ENCODE data around the gene ARMS2. TPM values are rescaled to one million over a fixed set of nuclear protein-coding genes. Genes with fewer than 3 reads are reported as not detected.

ARMS2 gene
- total RNA-seq, 2 donors from 2014 or later: not detected

GRCh38 chr10:122459561-122460273 is 5.3 kb downstream of the ARMS2 start:
- H3K27ac ChIP-seq: no peak overlapping the region
- H3K4me3 ChIP-seq: no peak overlapping the region
- H3K9me3 ChIP-seq: no peaks in the 10 kb centered on the region
- peaks cover 20% of the 10 kb centered on the region for H3K27me3 ChIP-seq
- H3K9ac ChIP-seq (ENCODE audit: low read depth in 2 of 2, low read length in 2 of 2): no peak overlapping the region
- peaks cover 3% of the 10 kb centered on the region for H3K4me1 ChIP-seq
- no peak for TF ChIP-seq CTCF (IDR thresholded peaks at IDR 0.05)
- intact Hi-C loops (cut with DNase I): no loop called here
- H3K36me3 ChIP-seq: no peaks in the 10 kb centered on the region
- no peak for DNase-seq

GRCh38 chr10:122460891-122461293 is 6.4 kb downstream of the ARMS2 start:
- Histone ChIP-seq H3K27ac (no peak overlapping the region), H3K4me3 (peak overlapping the region; percentile 44), H3K9ac (ENCODE audit: low read depth in 2 of 2, low read length in 2 of 2) (peak overlapping the region in 1 of 2 donors; percentile 63), H3K9me3 (no peaks in the 10 kb centered on the region), H3K36me3 (no peaks in the 10 kb centered on the region), H3K4me1 (peaks cover 3% of the 10 kb centered on the region), H3K27me3 (peaks cover 20% of the 10 kb centered on the region)
- no peak for DNase-seq
- intact Hi-C loops (cut with DNase I): no loop called here
- no peak for TF ChIP-seq CTCF (IDR thresholded peaks at IDR 0.05)

- peak; percentile 63 for DNase-seq
- Histone ChIP-seq H3K36me3 (no peaks in the 10 kb centered on the region), H3K9ac (ENCODE audit: low read depth in 2 of 2, low read length in 2 of 2) (peak within 1 kb of the TSS; percentile 55 to 63), H3K9me3 (no peaks in the 10 kb centered on the region), H3K27ac (peak within 1 kb of the TSS; percentile 22), H3K4me1 (peaks cover 3% of the 10 kb centered on the region), H3K4me3 (peak within 1 kb of the TSS; percentile 44), H3K27me3 (peaks cover 20% of the 10 kb centered on the region)
- TF ChIP-seq CTCF (IDR thresholded peaks at IDR 0.05): no peak
- intact Hi-C loops (cut with DNase I): no loop called here
Observed at GRCh38 chr10:122461367-122461728, 6.9 kb downstream of the ARMS2 start, which contains the start of gene HTRA1. Gene HTRA1, plus strand, starts transcription at chr10:122461553. Its CDS starts 100 bp downstream, at chr10:122461653.

- H3K4me1 ChIP-seq: peaks cover 3% of the 10 kb centered on the region
- H3K9ac ChIP-seq (ENCODE audit: low read depth in 2 of 2, low read length in 2 of 2): peak overlapping the region; percentile 55 to 60
- DNase-seq: no peak
- H3K4me3 ChIP-seq: peak overlapping the region; percentile 44
- TF ChIP-seq CTCF (IDR thresholded peaks at IDR 0.05): no peak
- intact Hi-C loops (cut with DNase I): no loop called here
- H3K36me3 ChIP-seq: no peaks in the 10 kb centered on the region
- H3K27me3 ChIP-seq: peaks cover 20% of the 10 kb centered on the region
- peak overlapping the region; percentile 22 for H3K27ac ChIP-seq
- no peaks in the 10 kb centered on the region for H3K9me3 ChIP-seq
Observed at GRCh38 chr10:122461729-122462532, 7.5 kb downstream of the ARMS2 start.

GRCh38 chr10:122462533-122463465 is 8.3 kb downstream of the ARMS2 start:
- intact Hi-C loops (cut with DNase I): no loop called here
- TF ChIP-seq CTCF (IDR thresholded peaks at IDR 0.05): no peak
- no peaks in the 10 kb centered on the region for H3K36me3 ChIP-seq
- H3K27me3 ChIP-seq: peaks cover 20% of the 10 kb centered on the region
- peak; percentile 44 for DNase-seq
- H3K27ac ChIP-seq: peak overlapping the region; percentile 22
- H3K4me3 ChIP-seq: peak overlapping the region; percentile 44
- peak overlapping the region; percentile 47 to 55 for H3K9ac ChIP-seq (ENCODE audit: low read depth in 2 of 2, low read length in 2 of 2)
- peaks cover 3% of the 10 kb centered on the region for H3K4me1 ChIP-seq
- no peaks in the 10 kb centered on the region for H3K9me3 ChIP-seq

Measured in colonic mucosa (tissue), 4 donors.